ENCODE results near the gene UFD1. TPM values are rescaled to one million over a fixed set of nuclear protein-coding genes. Genes with fewer than 3 reads are reported as not detected.
"Not testable (repeated sequence)": the region's sequence is repeated elsewhere in the genome, so short reads cannot be mapped to it uniquely, and the experiment has no call there.

UFD1 gene
- polyA plus RNA-seq, 4 donors = 65.1 to 69.1 (median 67.0) TPM

GRCh38 chr22:19451570-19451969 is 27.4 kb downstream of the UFD1 start:
- DNase-seq (ENCODE audit: low read depth in 4 of 4, low spot score in 3 of 4) = no peak

DNA sequence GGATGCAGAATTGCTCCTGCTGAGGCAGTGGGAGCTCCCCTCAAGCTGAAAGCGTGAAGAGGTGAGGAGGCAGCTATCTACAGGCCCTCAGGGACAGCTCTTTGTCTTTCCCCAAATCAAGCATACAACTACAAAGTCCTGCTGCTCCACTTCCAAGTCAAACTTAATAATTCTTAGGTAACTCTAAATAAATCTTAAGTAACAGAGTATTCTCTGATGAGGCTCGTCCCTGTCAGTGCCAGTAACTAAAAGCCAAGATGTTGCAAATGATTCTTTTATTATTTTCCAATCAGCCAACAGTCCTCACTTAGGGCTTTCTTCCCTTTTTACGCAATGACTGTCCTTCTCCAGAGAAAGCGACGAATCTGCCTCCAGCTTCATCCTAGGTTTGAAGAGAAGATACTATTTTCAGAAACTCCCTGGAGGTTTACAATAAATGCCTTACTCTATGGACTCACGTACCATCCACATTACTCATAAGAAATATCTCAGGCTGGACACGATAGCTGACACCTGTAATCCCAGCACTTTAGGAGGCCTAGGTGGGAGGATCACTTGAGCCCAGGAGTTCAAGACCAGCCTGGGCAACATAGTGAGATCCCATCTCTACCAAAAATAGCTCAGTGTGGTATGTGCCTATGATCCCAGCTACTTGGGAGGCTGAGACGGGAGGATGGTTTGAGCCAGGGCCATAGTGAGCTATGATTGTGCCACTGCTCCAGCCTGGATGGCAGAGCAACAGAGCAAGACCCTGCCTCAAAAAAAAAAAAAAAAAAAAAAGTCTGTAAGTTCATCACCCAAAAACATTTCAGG is 28.4 kb downstream of the UFD1 start:
- no peak for DNase-seq (ENCODE audit: low read depth in 4 of 4, low spot score in 3 of 4)

- no peak for DNase-seq (ENCODE audit: low read depth in 4 of 4, low spot score in 3 of 4)
Measured at GRCh38 chr22:19449422-19449767, 29.6 kb downstream of the UFD1 start.

- DNase-seq (ENCODE audit: low read depth in 4 of 4, low spot score in 3 of 4) = no peak
Measured at GRCh38 chr22:19448739-19449421, 30.1 kb downstream of the UFD1 start.

DNA sequence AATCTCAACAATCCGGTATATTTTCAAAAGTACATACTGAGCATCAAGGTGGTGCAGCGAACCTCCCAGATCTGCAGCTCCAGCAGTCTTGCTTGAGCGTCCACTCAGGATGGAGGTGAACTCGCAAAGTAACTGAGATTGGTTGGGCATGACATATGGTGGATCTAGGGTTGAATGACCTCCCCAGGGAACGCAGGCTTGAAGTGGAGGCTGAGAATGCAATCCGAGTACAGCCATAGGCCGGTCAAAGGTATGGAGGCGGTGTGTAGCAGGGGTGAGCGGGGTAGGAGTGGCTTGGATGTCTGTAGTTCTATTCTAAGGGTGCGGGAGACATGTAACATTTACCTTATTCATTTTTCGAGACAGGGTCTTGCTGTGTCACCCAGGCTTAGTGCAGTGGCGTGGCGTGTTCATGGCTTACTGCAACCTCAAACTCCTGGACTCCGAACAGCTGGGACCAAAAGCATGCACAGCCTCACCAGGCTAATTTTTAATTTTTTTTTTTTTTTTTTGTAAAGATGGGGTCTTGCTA is 30.9 kb downstream of the UFD1 start:
- DNase-seq (ENCODE audit: low read depth in 4 of 4, low spot score in 3 of 4) = peak in 3 of 4 donors; percentile 28 to 52 (median 33)

- peak; percentile 81 to 84 (median 83) for DNase-seq (ENCODE audit: low read depth in 4 of 4, low spot score in 3 of 4)
Measured at GRCh38 chr22:19447330-19448075, 31.5 kb downstream of the UFD1 start, which contains the start of gene C22orf39. Gene C22orf39, minus strand, starts transcription at chr22:19447711. Its CDS starts 23 bp downstream, at chr22:19447688.

GRCh38 chr22:19446603-19447329 is 32.2 kb downstream of the UFD1 start:
- no peak for DNase-seq (ENCODE audit: low read depth in 4 of 4, low spot score in 3 of 4)

- not testable (repeated sequence) for DNase-seq (ENCODE audit: low read depth in 4 of 4, low spot score in 3 of 4)
Measured at GRCh38 chr22:19445279-19445982, 33.6 kb downstream of the UFD1 start.

- DNase-seq (ENCODE audit: low read depth in 4 of 4, low spot score in 3 of 4) = no peak
Measured at GRCh38 chr22:19443544-19444211, 35.3 kb downstream of the UFD1 start.

DNA sequence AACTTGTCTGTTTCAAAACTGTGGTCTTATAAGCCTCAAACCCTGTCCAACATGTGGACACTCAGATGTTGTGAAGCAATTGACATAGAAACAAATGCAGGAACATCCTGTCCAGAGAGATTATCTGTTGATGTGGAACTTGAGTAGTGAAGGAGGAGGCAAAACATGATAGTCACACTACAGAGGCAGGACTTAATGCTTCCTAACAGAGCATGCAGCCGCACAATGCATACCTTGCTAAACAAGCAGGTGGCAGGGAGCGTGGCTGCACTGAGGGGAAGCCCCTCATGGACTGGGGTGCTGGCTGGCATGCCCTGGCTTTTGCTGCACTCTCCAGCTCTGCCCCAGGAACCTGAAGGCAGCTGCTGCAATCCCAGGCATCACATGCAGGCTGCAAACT is 36.8 kb downstream of the UFD1 start:
- no peak for DNase-seq (ENCODE audit: low read depth in 4 of 4, low spot score in 3 of 4)

- DNase-seq (ENCODE audit: low read depth in 4 of 4, low spot score in 3 of 4) = no peak
Measured at GRCh38 chr22:19440411-19441195, 38.4 kb downstream of the UFD1 start.

- DNase-seq (ENCODE audit: low read depth in 4 of 4, low spot score in 3 of 4) = no peak
Measured at GRCh38 chr22:19438298-19438697, 40.7 kb downstream of the UFD1 start.

GRCh38 chr22:19436444-19437161 is 42.4 kb downstream of the UFD1 start:
- not testable (repeated sequence) for DNase-seq (ENCODE audit: low read depth in 4 of 4, low spot score in 3 of 4)

- no peak for DNase-seq (ENCODE audit: low read depth in 4 of 4, low spot score in 3 of 4)
Measured at GRCh38 chr22:19434829-19435580, 44.0 kb downstream of the UFD1 start.

DNA sequence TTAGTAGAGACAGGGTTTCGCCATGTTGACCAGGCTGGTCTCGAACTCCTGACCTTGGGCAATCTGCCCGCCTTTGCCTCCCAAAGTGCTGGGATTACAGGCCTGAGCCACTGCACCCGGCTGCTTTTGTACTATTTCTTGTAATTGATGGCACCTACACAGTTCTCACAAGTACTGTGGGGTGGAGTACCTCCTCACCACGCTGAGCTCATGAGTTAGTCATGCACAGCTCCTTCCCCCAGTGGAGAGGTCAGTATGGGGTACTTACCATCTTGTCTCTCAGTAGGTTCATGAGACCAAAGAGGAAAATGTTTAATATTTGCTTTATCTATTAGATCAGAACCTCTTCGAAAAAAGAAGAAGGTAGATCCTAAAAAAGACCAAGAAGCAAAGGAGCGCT is 44.6 kb downstream of the UFD1 start:
- no peak for DNase-seq (ENCODE audit: low read depth in 4 of 4, low spot score in 3 of 4)

DNA sequence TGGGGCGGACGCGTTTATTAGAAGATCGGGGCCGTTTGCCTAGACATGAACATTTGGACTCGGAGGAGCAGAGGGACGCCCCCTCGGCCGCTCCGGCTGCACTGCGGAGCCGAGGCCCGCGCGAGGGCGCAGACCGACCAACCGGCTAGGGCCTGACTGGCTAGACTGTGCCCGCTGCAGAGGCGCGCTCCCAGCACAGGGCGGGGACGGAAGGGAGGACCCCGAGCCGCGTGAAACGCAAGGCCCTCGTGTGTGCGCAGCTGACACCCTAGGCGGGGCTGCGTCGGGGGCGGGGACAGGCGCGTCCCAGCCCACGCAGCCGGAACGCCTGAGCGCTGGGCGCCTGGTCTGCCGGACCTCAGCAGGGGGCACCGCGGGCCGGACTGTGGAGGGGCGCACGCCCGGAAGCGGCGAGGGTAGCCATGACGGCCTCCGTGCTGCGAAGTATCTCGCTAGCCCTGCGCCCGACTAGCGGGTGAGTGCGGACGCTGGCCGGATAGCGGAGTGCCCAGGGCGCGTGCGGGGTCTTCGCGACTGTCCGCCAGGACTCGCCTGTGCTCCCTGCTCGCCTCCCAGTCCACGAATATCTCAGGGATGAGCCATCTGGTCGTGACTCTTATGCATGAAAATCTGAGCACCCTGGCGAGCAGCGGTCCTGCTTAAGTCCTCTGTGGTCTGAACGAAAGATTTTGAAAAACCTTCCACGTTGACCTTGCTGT is 46.7 kb downstream of the UFD1 start, which contains the start of gene MRPL40:
MRPL40 (plus strand) TSS at position 413 of the 719 bp plus-strand sequence; CDS start at position 423, 10 bp downstream.
- DNase-seq (ENCODE audit: low read depth in 4 of 4, low spot score in 3 of 4) = peak; percentile 84 to 87 (median 84)
